ENCODE measurements around the gene ZIM2. TPM values are rescaled to one million over a fixed set of nuclear protein-coding genes. Genes with fewer than 3 reads are reported as not detected.
"Not testable (repeated sequence)": the region's sequence is repeated elsewhere in the genome, so short reads cannot be mapped to it uniquely, and the experiment has no call there.

Gene ZIM2
- total RNA-seq, 1 experiment from 2014 or later = not detected

GRCh38 chr19:56856822-56857221, 16.3 kb upstream of the ZIM2 start:
- H3K9me3 ChIP-seq (ENCODE audit: control insufficient read depth in 1 of 2, insufficient read depth in 1 of 2, low read depth in 1 of 2, low read length in 2 of 2) = peaks cover 9 to 19% of the 10 kb centered on the region in 2 experiments; a peak in 2 of 4 replicates
- ChIA-PET CTCF (no interaction called here), POLR2A (no interaction called here)

GRCh38 chr19:56852361-56852760, 11.8 kb upstream of the ZIM2 start:
- ATAC-seq; H3K4me2 ChIP-seq (ENCODE audit: low read length); H3K27ac ChIP-seq (ENCODE audit: low read depth, low read length); H3K27me3 ChIP-seq (ENCODE audit: insufficient read depth, low read length); H3K79me2 ChIP-seq (ENCODE audit: insufficient read depth, low read length); H3K9me2 ChIP-seq (ENCODE audit: insufficient read depth); H3K36me3 ChIP-seq (ENCODE audit: control insufficient read depth in 1 of 2, insufficient read depth in 2 of 2, low read length in 2 of 2); H2AFZ ChIP-seq (ENCODE audit: low read depth, low read length, poor library complexity, severe bottlenecking); H3K9ac ChIP-seq (ENCODE audit: low read length); POLR2A ChIA-PET; BruUV-seq (replicated peaks); H4K20me1 ChIP-seq (ENCODE audit: insufficient read depth); H3K4me3 ChIP-seq (replicated peaks in 1 of 2; ENCODE audit: low read depth in 1 of 2, low read length in 2 of 2); intact Hi-C loops (cut with micrococcal nuclease); CTCF ChIA-PET; H3K4me1 ChIP-seq (ENCODE audit: control insufficient read depth in 1 of 2, insufficient read depth in 2 of 2, low read length in 2 of 2); DNase-seq (ENCODE audit: low read depth, low spot score); RAD21 ChIA-PET (ENCODE audit: low non-redundant PET in 1 of 2, low total read pairs in 2 of 2, uncharacterized antibody in 2 of 2, unreplicated experiment in 2 of 2): not testable (repeated sequence)
- peaks cover 7 to 33% of the 10 kb centered on the region in 2 experiments; a peak in 2 of 4 replicates for H3K9me3 ChIP-seq (ENCODE audit: control insufficient read depth in 1 of 2, insufficient read depth in 1 of 2, low read depth in 1 of 2, low read length in 2 of 2)

More at GRCh38 chr19:56856822-56857221, 16.3 kb upstream of the ZIM2 start:
- no peak overlapping the region for H3K27ac ChIP-seq (ENCODE audit: low read depth, low read length)
- no peaks in the 10 kb centered on the region for H3K79me2 ChIP-seq (ENCODE audit: insufficient read depth, low read length)
- intact Hi-C loops (cut with micrococcal nuclease) = no loop called here
- H3K4me2 ChIP-seq (ENCODE audit: low read length) = no peak overlapping the region
- no peaks in the 10 kb centered on the region for H4K20me1 ChIP-seq (ENCODE audit: insufficient read depth)
- ATAC-seq = no peak
- H3K9ac ChIP-seq (ENCODE audit: low read length) = no peak overlapping the region
- no peak overlapping the region for H3K4me3 ChIP-seq (replicated peaks in 1 of 2; ENCODE audit: low read depth in 1 of 2, low read length in 2 of 2)
- no peaks in the 10 kb centered on the region for H3K36me3 ChIP-seq (ENCODE audit: control insufficient read depth in 1 of 2, insufficient read depth in 2 of 2, low read length in 2 of 2)
- no TSS peak for BruUV-seq (replicated peaks)
- RAD21 ChIA-PET (ENCODE audit: low non-redundant PET in 1 of 2, low total read pairs in 2 of 2, uncharacterized antibody in 2 of 2, unreplicated experiment in 2 of 2) = no interaction called here
- no peak for DNase-seq (ENCODE audit: low read depth, low spot score)
- no peaks in the 10 kb centered on the region for H3K27me3 ChIP-seq (ENCODE audit: insufficient read depth, low read length)
- no peaks in the 10 kb centered on the region for H3K4me1 ChIP-seq (ENCODE audit: control insufficient read depth in 1 of 2, insufficient read depth in 2 of 2, low read length in 2 of 2)
- TF ChIP-seq ATF3 (IDR thresholded peaks at IDR 0.05) (no peak), CTCF (IDR thresholded peaks at IDR 0.05 in 2 of 3, conservative IDR thresholded peaks at IDR 0.05 in 1 of 3; ENCODE audit: borderline replicate concordance in 1 of 3, insufficient read depth in 1 of 3, low read depth in 2 of 3, low read length in 2 of 3) (no peak), ELF1 (IDR thresholded peaks at IDR 0.05; ENCODE audit: borderline replicate concordance, low read depth) (no peak), YY1 (IDR thresholded peaks at IDR 0.05; ENCODE audit: extremely low read depth, insufficient replicate concordance, low read depth, low read length) (no peak), EGR1 (IDR thresholded peaks at IDR 0.05; ENCODE audit: low read depth) (no peak), ZFX (IDR thresholded peaks at IDR 0.05) (no peak), POLR2A (IDR thresholded peaks at IDR 0.05; ENCODE audit: borderline replicate concordance, extremely low read depth, insufficient read depth, insufficient read length) (no peak), FOSL1 (IDR thresholded peaks at IDR 0.05; ENCODE audit: low read depth) (no peak), JUND (IDR thresholded peaks at IDR 0.05) (no peak), SIN3A (IDR thresholded peaks at IDR 0.05; ENCODE audit: low read depth) (no peak)
- H2AFZ ChIP-seq (ENCODE audit: low read depth, low read length, poor library complexity, severe bottlenecking) = no peak overlapping the region
- no peaks in the 10 kb centered on the region for H3K9me2 ChIP-seq (ENCODE audit: insufficient read depth)
